ENCODE results near the gene FAM171A1. TPM values are rescaled to one million over a fixed set of nuclear protein-coding genes. Genes with fewer than 3 reads are reported as not detected.
A peak's percentile ranks its signal among the peaks of the same experiment; 100 is the strongest.

FAM171A1 gene
- total RNA-seq, 2 donors from 2014 or later, result 50.9 to 65.8 TPM

DNA sequence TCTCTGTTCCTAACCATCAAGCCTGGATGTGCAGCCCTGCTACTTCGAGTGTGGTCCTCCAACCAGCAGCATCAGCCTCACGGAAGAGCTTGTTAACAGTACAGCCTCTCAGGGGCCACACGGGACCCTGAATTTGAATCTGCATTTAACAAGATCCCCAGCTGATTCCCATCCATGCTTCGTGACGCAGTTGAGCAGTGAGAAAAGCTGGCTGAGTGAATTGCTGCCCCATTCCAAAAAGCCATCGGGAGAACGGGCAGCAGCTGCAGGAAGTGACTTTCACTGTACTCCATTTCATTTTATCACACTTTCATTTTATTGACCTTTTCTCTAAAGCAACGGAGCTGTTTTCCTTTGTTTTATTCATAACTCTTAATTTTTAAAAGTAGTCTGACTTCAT lies 22.5 kb downstream of the FAM171A1 start:
- H3K4me1 ChIP-seq, result peaks cover 4% of the 10 kb centered on the region
- H3K27me3 ChIP-seq, result no peaks in the 10 kb centered on the region
- DNase-seq, result no peak
- H3K27ac ChIP-seq, result peak overlapping the region; percentile 72
- TF ChIP-seq CTCF (IDR thresholded peaks at IDR 0.05), result no peak
- H3K36me3 ChIP-seq, result no peaks in the 10 kb centered on the region
- peak overlapping the region; percentile 0 to 87 for H3K9ac ChIP-seq (ENCODE audit: low read depth in 2 of 2, low read length in 2 of 2)
- H3K9me3 ChIP-seq, result no peaks in the 10 kb centered on the region
- peak overlapping the region; percentile 20 for H3K4me3 ChIP-seq
- intact Hi-C loops (cut with DNase I), result no loop called here

DNA sequence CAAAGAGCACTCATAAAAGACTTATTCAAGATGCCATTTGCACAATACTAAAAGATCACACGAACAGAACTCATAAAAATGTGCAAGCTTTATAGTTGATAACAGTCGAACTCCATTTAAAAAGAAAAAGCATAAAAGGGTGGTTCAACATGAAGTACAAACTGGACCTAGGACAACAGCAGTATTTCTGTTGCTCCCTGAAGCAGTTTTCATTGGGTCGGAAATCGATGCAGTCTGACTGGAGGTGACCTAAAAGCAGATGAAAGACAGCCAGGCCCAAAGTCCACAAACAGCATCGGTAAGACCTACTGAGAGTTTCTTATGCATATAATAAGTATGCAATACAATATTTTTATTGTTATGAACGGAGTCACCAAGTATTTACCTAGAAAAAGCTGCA lies 23.9 kb downstream of the FAM171A1 start:
- Histone ChIP-seq H3K4me3 (no peak overlapping the region), H3K9me3 (no peaks in the 10 kb centered on the region), H3K27me3 (no peaks in the 10 kb centered on the region), H3K4me1 (peaks cover 4% of the 10 kb centered on the region), H3K36me3 (no peaks in the 10 kb centered on the region), H3K9ac (ENCODE audit: low read depth in 2 of 2, low read length in 2 of 2) (peak overlapping the region in 1 of 2 donors; percentile 19), H3K27ac (peak overlapping the region; percentile 53)
- TF ChIP-seq CTCF (IDR thresholded peaks at IDR 0.05), result no peak
- intact Hi-C loops (cut with DNase I), result no loop called here
- DNase-seq, result no peak

- intact Hi-C loops (cut with DNase I), result no loop called here
- Histone ChIP-seq H3K27me3 (no peaks in the 10 kb centered on the region), H3K36me3 (no peaks in the 10 kb centered on the region), H3K4me3 (no peak overlapping the region), H3K9me3 (no peaks in the 10 kb centered on the region), H3K9ac (ENCODE audit: low read depth in 2 of 2, low read length in 2 of 2) (peak overlapping the region in 1 of 2 donors; percentile 61), H3K4me1 (peaks cover 4% of the 10 kb centered on the region), H3K27ac (peak overlapping the region; percentile 53)
- no peak for DNase-seq
- TF ChIP-seq CTCF (IDR thresholded peaks at IDR 0.05), result no peak
These were observed 24.5 kb downstream of the FAM171A1 start for GRCh38 chr10:15346440-15347141.

DNA sequence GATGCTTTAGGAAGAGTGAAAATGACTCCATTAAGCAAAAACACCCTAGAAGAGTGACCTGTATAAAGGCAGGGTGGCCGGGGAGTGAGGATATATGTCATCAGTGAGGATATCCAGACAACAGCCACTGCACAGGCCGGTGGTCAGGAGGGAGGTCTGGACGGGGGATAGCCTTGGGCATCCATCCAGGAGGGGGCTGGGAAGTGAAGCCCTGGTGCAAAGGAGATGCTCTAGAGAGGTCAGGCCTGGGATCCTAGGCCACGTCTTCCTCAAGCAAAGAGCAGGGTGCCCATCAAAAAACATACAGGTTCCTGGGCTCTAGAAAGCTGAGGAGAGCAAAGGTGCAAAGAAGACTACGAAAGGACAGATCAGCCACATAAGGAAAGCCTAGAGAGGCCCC lies 25.6 kb downstream of the FAM171A1 start:
- H3K9me3 ChIP-seq, result no peaks in the 10 kb centered on the region
- intact Hi-C loops (cut with DNase I), result no loop called here
- peaks cover 4% of the 10 kb centered on the region for H3K4me1 ChIP-seq

DNA sequence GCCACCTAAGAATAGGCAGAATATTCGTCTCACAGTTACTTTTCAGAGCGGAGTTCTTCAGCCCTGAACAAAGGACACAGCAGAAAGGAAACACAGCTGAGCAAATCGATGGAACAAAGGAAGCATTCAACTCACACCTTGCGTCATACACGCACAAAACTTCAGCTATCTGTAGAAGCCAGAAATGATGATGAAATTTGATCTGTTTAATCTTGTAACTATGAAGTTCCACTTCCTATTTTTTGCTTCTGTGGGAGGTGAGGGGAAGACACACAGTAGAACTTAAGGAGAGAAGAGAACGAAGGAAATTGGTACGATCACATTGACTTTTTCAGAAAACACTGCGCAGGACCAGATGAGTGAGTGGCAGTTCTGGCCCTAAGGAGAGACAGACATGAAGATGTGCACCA lies 26.2 kb downstream of the FAM171A1 start:
- H3K27ac ChIP-seq, result peak overlapping the region; percentile 41
- H3K27me3 ChIP-seq, result no peaks in the 10 kb centered on the region
- H3K36me3 ChIP-seq, result no peaks in the 10 kb centered on the region
- peak overlapping the region in 1 of 2 donors; percentile 43 for H3K9ac ChIP-seq (ENCODE audit: low read depth in 2 of 2, low read length in 2 of 2)
- DNase-seq, result no peak
- H3K9me3 ChIP-seq, result no peaks in the 10 kb centered on the region
- intact Hi-C loops (cut with DNase I), result no loop called here
- no peak for TF ChIP-seq CTCF (IDR thresholded peaks at IDR 0.05)
- H3K4me1 ChIP-seq, result peaks cover 4% of the 10 kb centered on the region
- no peak overlapping the region for H3K4me3 ChIP-seq

More for the DNA sequence above, 25.6 kb downstream of the FAM171A1 start:
- no peak for TF ChIP-seq CTCF (IDR thresholded peaks at IDR 0.05)
- Histone ChIP-seq H3K27ac (no peak overlapping the region), H3K4me3 (no peak overlapping the region), H3K36me3 (no peaks in the 10 kb centered on the region), H3K9ac (ENCODE audit: low read depth in 2 of 2, low read length in 2 of 2) (peak overlapping the region in 1 of 2 donors; percentile 43), H3K27me3 (no peaks in the 10 kb centered on the region)
- DNase-seq, result no peak

Data from colonic mucosa (tissue), 4 donors.